ENCODE results near the gene UBR4.

DNA sequence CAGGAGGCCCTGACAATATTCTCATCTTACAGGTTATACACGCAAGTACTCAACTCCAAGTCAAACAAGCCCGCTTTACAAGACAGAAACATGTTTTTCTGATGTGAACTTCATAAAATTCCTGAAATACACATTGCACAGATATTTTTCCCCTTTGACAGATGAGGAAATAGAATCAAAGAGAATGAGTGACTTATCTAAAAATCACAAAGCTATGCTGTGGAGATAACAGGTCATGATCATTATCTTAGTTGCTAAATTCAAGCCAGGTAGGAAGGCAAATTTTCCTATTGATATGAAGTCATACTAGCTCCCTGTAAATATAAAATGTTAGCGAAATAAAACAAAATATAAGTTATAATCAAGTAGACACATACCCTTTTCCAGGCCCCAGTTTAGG lies 18.3 kb downstream of the UBR4 start:
- TF ChIP-seq, protein P1, sequence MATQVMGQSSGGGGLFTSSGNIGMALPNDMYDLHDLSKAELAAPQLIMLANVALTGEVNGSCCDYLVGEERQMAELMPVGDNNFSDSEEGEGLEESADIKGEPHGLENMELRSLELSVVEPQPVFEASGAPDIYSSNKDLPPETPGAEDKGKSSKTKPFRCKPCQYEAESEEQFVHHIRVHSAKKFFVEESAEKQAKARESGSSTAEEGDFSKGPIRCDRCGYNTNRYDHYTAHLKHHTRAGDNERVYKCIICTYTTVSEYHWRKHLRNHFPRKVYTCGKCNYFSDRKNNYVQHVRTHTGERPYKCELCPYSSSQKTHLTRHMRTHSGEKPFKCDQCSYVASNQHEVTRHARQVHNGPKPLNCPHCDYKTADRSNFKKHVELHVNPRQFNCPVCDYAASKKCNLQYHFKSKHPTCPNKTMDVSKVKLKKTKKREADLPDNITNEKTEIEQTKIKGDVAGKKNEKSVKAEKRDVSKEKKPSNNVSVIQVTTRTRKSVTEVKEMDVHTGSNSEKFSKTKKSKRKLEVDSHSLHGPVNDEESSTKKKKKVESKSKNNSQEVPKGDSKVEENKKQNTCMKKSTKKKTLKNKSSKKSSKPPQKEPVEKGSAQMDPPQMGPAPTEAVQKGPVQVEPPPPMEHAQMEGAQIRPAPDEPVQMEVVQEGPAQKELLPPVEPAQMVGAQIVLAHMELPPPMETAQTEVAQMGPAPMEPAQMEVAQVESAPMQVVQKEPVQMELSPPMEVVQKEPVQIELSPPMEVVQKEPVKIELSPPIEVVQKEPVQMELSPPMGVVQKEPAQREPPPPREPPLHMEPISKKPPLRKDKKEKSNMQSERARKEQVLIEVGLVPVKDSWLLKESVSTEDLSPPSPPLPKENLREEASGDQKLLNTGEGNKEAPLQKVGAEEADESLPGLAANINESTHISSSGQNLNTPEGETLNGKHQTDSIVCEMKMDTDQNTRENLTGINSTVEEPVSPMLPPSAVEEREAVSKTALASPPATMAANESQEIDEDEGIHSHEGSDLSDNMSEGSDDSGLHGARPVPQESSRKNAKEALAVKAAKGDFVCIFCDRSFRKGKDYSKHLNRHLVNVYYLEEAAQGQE (IDR thresholded peaks at IDR 0.05) = no peak
- TF ChIP-seq HEYL (CRISPR knock-in tag; IDR thresholded peaks at IDR 0.05) (no peak), KDM5A (IDR thresholded peaks at IDR 0.05) (no peak), JUNB (IDR thresholded peaks at IDR 0.05) (no peak), ZFP36 (IDR thresholded peaks at IDR 0.05; ENCODE audit: borderline replicate concordance, partially characterized antibody) (no peak)
- TF ChIP-seq, protein P2, sequence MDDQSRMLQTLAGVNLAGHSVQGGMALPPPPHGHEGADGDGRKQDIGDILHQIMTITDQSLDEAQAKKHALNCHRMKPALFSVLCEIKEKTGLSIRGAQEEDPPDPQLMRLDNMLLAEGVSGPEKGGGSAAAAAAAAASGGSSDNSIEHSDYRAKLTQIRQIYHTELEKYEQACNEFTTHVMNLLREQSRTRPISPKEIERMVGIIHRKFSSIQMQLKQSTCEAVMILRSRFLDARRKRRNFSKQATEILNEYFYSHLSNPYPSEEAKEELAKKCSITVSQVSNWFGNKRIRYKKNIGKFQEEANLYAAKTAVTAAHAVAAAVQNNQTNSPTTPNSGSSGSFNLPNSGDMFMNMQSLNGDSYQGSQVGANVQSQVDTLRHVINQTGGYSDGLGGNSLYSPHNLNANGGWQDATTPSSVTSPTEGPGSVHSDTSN (IDR thresholded peaks at IDR 0.05) = no peak
- TF ChIP-seq, protein P3, sequence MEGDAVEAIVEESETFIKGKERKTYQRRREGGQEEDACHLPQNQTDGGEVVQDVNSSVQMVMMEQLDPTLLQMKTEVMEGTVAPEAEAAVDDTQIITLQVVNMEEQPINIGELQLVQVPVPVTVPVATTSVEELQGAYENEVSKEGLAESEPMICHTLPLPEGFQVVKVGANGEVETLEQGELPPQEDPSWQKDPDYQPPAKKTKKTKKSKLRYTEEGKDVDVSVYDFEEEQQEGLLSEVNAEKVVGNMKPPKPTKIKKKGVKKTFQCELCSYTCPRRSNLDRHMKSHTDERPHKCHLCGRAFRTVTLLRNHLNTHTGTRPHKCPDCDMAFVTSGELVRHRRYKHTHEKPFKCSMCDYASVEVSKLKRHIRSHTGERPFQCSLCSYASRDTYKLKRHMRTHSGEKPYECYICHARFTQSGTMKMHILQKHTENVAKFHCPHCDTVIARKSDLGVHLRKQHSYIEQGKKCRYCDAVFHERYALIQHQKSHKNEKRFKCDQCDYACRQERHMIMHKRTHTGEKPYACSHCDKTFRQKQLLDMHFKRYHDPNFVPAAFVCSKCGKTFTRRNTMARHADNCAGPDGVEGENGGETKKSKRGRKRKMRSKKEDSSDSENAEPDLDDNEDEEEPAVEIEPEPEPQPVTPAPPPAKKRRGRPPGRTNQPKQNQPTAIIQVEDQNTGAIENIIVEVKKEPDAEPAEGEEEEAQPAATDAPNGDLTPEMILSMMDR (IDR thresholded peaks at IDR 0.05) = no peak
- TF ChIP-seq, protein P4, sequence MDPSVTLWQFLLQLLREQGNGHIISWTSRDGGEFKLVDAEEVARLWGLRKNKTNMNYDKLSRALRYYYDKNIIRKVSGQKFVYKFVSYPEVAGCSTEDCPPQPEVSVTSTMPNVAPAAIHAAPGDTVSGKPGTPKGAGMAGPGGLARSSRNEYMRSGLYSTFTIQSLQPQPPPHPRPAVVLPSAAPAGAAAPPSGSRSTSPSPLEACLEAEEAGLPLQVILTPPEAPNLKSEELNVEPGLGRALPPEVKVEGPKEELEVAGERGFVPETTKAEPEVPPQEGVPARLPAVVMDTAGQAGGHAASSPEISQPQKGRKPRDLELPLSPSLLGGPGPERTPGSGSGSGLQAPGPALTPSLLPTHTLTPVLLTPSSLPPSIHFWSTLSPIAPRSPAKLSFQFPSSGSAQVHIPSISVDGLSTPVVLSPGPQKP (IDR thresholded peaks at IDR 0.05; ENCODE audit: low read depth, low read length) = no peak
